Glutamatergic neuron (in vitro differentiated cells): ENCODE results near the gene IRF2. TPM values are rescaled to one million over a fixed set of nuclear protein-coding genes. Genes with fewer than 3 reads are reported as not detected.
"Not testable (repeated sequence)": the region's sequence is repeated elsewhere in the genome, so short reads cannot be mapped to it uniquely, and the experiment has no call there.

Source experiments
- DNase-seq: peaks from one replicate; pipeline ENCODE4 v3.0.0; 2022
- H3K27ac Mint-ChIP-seq: one replicate; pipeline ENCODE4 v1.8.0; 2020; ENCODE audit warnings: mild to moderate bottlenecking, mixed read lengths, inconsistent platforms; ENCODE audit not compliant: unreplicated experiment
- H3K27me3 Mint-ChIP-seq: one replicate; pipeline ENCODE4 v1.8.0; 2020; ENCODE audit warnings: mild to moderate bottlenecking, moderate library complexity, mixed read lengths, inconsistent platforms; ENCODE audit not compliant: unreplicated experiment
- H3K36me3 Mint-ChIP-seq: one replicate; pipeline ENCODE4 v1.8.0; 2020; ENCODE audit warnings: mild to moderate bottlenecking, mixed read lengths, inconsistent platforms; ENCODE audit not compliant: unreplicated experiment
- H3K4me1 Mint-ChIP-seq: one replicate; pipeline ENCODE4 v1.8.0; 2020; ENCODE audit warnings: mild to moderate bottlenecking, low read depth, mixed read lengths, inconsistent platforms; ENCODE audit not compliant: unreplicated experiment
- H3K4me3 Mint-ChIP-seq: one replicate; pipeline ENCODE4 v1.8.0; 2020; ENCODE audit warnings: mild to moderate bottlenecking, mixed read lengths, inconsistent platforms; ENCODE audit not compliant: unreplicated experiment
- H3K9me3 Mint-ChIP-seq: one replicate; pipeline ENCODE4 v1.8.0; 2020; ENCODE audit warnings: mild to moderate bottlenecking, moderate library complexity, mixed read lengths, inconsistent platforms; ENCODE audit not compliant: unreplicated experiment
- total RNA-seq: library from RNA; stranded (reverse); fragmentation: NEBNext Ultra II Directional; extraction: Animal tissue kit (Norgen Biotek cat#: 25700); gene quantifications from one replicate; pipeline ENCODE4 v1.2.1, GENCODE V29; 2021; ENCODE audit not compliant: unreplicated experiment
- TF ChIP-seq, protein P1 (sequence below): fragments of 200-600 bp; sonication (generic); IDR thresholded peaks from one replicate; pipeline ENCODE4 v1.5.0; 2021; ENCODE audit not compliant: partially characterized antibody, unreplicated experiment

IRF2 gene
- total RNA-seq, 1 donor from 2014 or later, result 7.4 TPM

DNA sequence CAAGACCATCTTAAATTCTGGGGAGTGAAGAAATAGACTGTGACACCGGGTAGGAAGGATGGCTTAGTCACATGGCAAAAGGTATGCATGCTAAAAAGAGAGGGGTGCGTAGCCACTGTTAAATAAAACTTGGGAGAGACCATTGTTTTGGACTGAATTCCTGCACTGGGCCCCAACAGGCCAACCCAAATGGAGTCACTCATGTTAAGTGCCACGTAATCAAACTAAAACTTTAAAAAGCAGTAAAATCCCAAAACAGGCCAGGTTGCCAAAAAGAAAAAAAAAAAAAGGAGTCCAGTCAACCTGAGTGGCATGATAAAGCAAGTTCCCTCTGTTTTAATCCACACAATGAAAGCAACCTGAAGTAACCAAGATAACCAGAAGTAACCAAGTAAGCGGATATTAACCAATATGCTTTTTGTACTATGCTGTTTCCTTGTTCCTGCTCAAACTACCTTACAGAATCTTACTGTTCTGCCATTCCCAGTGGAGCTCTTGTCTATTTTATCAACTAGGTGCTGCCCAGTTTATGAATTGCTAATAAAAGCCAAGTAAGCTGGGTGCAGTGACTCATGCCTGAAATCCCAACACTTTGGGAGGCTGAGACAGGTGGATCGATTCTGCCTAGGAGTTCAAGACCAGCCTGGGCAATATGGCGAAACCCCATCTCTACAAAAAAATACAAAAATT lies 132.0 kb downstream of the IRF2 start:
- no peaks in the 10 kb centered on the region for H3K27me3 Mint-ChIP-seq
- TF ChIP-seq, protein P1, sequence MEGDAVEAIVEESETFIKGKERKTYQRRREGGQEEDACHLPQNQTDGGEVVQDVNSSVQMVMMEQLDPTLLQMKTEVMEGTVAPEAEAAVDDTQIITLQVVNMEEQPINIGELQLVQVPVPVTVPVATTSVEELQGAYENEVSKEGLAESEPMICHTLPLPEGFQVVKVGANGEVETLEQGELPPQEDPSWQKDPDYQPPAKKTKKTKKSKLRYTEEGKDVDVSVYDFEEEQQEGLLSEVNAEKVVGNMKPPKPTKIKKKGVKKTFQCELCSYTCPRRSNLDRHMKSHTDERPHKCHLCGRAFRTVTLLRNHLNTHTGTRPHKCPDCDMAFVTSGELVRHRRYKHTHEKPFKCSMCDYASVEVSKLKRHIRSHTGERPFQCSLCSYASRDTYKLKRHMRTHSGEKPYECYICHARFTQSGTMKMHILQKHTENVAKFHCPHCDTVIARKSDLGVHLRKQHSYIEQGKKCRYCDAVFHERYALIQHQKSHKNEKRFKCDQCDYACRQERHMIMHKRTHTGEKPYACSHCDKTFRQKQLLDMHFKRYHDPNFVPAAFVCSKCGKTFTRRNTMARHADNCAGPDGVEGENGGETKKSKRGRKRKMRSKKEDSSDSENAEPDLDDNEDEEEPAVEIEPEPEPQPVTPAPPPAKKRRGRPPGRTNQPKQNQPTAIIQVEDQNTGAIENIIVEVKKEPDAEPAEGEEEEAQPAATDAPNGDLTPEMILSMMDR, result no peak
- peaks cover 21% of the 10 kb centered on the region for H3K4me1 Mint-ChIP-seq
- H3K27ac Mint-ChIP-seq, result no peak overlapping the region
- H3K4me3 Mint-ChIP-seq, result peak overlapping the region; percentile 34
- peaks cover 6% of the 10 kb centered on the region for H3K9me3 Mint-ChIP-seq
- no peak for DNase-seq
- no peaks in the 10 kb centered on the region for H3K36me3 Mint-ChIP-seq

DNA sequence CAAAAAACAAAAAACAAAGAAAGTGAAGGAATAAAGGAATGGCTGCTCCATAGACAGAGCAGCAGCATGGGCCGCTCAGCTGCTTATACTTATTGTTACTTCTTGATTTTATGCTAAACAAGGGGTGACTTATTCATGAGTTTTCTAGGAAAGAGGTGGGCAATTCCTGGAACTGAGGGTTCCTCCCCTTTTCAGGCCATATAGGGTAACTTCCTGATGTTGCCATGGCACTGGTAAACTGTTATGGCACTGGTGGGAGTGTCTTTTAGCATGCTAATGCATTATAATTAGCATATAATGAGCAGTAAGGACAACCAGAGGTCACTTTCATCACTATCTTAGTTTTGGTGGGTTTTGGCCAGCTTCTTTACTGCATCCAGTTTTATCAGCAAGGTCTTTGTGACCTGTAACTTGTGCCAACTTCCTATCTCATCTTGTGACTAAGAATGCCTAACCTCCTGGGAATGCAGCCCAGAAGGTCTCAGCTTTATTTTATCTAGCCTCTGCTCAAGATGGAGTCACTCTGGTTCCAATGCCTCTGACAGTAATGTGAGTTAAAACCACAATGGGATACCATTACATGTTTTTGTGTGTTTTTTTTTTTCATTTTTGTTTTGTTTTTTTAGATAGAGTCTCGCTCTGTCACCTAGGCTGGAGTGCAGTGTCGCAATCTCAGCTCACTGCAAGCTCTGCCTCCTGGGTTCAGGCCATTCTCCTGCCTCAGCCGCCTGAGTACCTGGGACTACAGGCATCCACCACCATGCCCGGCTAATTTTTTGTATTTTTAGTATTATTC lies 134.8 kb downstream of the IRF2 start:
- H3K27ac Mint-ChIP-seq, DNase-seq, H3K4me3 Mint-ChIP-seq, H3K27me3 Mint-ChIP-seq, H3K9me3 Mint-ChIP-seq, H3K36me3 Mint-ChIP-seq, H3K4me1 Mint-ChIP-seq: not testable (repeated sequence)

DNA sequence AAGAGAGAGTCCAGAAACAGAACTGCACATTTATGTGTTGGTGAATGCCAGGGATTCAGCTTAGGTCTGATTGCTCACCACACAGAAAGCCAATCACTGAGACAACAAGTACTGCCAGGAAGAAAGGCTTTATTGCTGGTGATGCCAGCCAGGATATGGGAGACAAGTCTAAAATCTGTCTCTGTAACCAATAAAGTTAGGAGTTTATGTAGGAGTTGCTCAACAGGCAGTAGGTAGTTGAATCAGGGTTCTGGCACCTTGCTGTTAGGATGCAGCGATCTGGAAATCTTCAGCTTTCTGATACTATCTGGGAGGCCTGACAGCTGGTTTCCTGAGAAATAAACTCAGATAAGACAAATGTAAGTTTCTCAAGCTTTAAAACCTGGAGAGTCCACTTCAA lies 136.4 kb downstream of the IRF2 start:
- Mint-ChIP-seq H3K4me1 (no peaks in the 10 kb centered on the region), H3K9me3 (no peaks in the 10 kb centered on the region), H3K4me3 (no peak overlapping the region), H3K27me3 (no peaks in the 10 kb centered on the region), H3K27ac (no peak overlapping the region), H3K36me3 (no peaks in the 10 kb centered on the region)
- DNase-seq, result no peak
- TF ChIP-seq, protein P1, result no peak

Other genes with a start within 250 kb of the IRF2 start
- 311 TPM for gene CASP3, start 174.9 kb upstream of the IRF2 start, total RNA-seq
- gene PRIMPOL, start 175.2 kb upstream of the IRF2 start, total RNA-seq, result 12.8 TPM